Activated effector memory CD4-positive, alpha-beta T cell treated with Interleukin-2 at 50 U/mL for 16 hours (primary cell): ENCODE results near the gene MAP3K9.
"Not testable (repeated sequence)": the region's sequence is repeated elsewhere in the genome, so short reads cannot be mapped to it uniquely, and the experiment has no call there.

ENCODE experiments used
- DNase-seq: peaks from one replicate; pipeline ENCODE4 v3.0.0-alpha.2; 2020

MAP3K9 gene

GRCh38 chr14:70809225-70810219 is at the start of gene MAP3K9:
TSS of gene MAP3K9 (minus strand) at chr14:70809513. CDS start at chr14:70809171, 342 bp downstream.
- peak; percentile 84 for DNase-seq

GRCh38 chr14:70858641-70859040 is 49.3 kb upstream of the MAP3K9 start:
- DNase-seq, result no peak

GRCh38 chr14:70857496-70857890 is 48.2 kb upstream of the MAP3K9 start:
- DNase-seq, result no peak

- no peak for DNase-seq
These were observed 47.7 kb upstream of the MAP3K9 start for GRCh38 chr14:70856851-70857495.

- no peak for DNase-seq
These were observed 46.2 kb upstream of the MAP3K9 start for GRCh38 chr14:70855486-70855885.

GRCh38 chr14:70853658-70854057 is 44.3 kb upstream of the MAP3K9 start:
- DNase-seq, result not testable (repeated sequence)

- no peak for DNase-seq
These were observed 38.2 kb upstream of the MAP3K9 start for GRCh38 chr14:70847406-70848090.

GRCh38 chr14:70845601-70846000 is 36.3 kb upstream of the MAP3K9 start:
- DNase-seq, result no peak

- DNase-seq, result no peak
These were observed 33.6 kb upstream of the MAP3K9 start for GRCh38 chr14:70842851-70843462.

- DNase-seq, result no peak
These were observed 28.8 kb upstream of the MAP3K9 start for GRCh38 chr14:70838076-70838475.

- DNase-seq, result no peak
These were observed 27.6 kb upstream of the MAP3K9 start for GRCh38 chr14:70836946-70837345.

GRCh38 chr14:70833884-70834283 is 24.6 kb upstream of the MAP3K9 start:
- no peak for DNase-seq

- DNase-seq, result no peak
These were observed 23.4 kb upstream of the MAP3K9 start for GRCh38 chr14:70832561-70833305.

GRCh38 chr14:70830998-70831781 is 21.9 kb upstream of the MAP3K9 start:
- DNase-seq, result no peak

- no peak for DNase-seq
These were observed 18.9 kb upstream of the MAP3K9 start for GRCh38 chr14:70828188-70828587.

GRCh38 chr14:70827752-70828151 is 18.4 kb upstream of the MAP3K9 start:
- DNase-seq, result no peak

- DNase-seq, result no peak
These were observed 18.0 kb upstream of the MAP3K9 start for GRCh38 chr14:70827347-70827746.

GRCh38 chr14:70823281-70823680 is 14.0 kb upstream of the MAP3K9 start:
- no peak for DNase-seq

GRCh38 chr14:70822530-70823185 is 13.3 kb upstream of the MAP3K9 start:
- no peak for DNase-seq

- peak; percentile 22 for DNase-seq
These were observed 12.5 kb upstream of the MAP3K9 start for GRCh38 chr14:70821584-70822529.
